GM12878 (cell line): Measurements from ENCODE around the gene PKP2. TPM values are rescaled to one million over a fixed set of nuclear protein-coding genes. Genes with fewer than 3 reads are reported as not detected.

Experiments used
- ATAC-seq: fragments of 200-7000 bp; cut with Tn5 transposase; 3 replicates; pipeline ENCODE4 v1.9.1; 2020; ENCODE audit warnings: mild to moderate bottlenecking, moderate library complexity
- BruUV-seq: library from RNA; stranded (reverse); fragments of 400-500 nt; replicated peaks from 2 replicates; lab custom pipeline; 2021; lab: Mats Ljungman, UMichigan
- CTCF ChIA-PET: fragments of 300-600 bp; sonication (Branson Sonifier 250); formaldehyde crosslinking; extraction: SDS; loops from one replicate; lab custom pipeline; 2021; ENCODE audit warnings: inconsistent platforms; lab: Yijun Ruan, JAX
- POLR2A ChIA-PET: fragments of 350-600 bp; formaldehyde crosslinking; extraction: SDS; loops from one replicate; lab custom pipeline; 2021; ENCODE audit warnings: inconsistent platforms; lab: Charles Lee
- RAD21 ChIA-PET: fragments of 300-600 bp; sonication (Branson Sonifier 250); formaldehyde crosslinking; loops from one replicate; lab custom pipeline; 2023; ENCODE audit warnings: antibody characterized with exemption; ENCODE audit not compliant: unreplicated experiment; lab: Charles Lee
- SMC1A ChIA-PET: fragments of 300-600 bp; sonication (Branson Sonifier 250); formaldehyde crosslinking; loops from one replicate; lab custom pipeline; 2023; ENCODE audit not compliant: unreplicated experiment, uncharacterized antibody; lab: Charles Lee
- DNase-seq: peaks from one replicate; pipeline ENCODE4 v3.0.0-alpha.2; 2011; ENCODE audit warnings: low read depth, low spot score
- FAIRE-seq: peaks from 3 replicates; lab custom pipeline; 2011; peaks lifted over from hg19 to GRCh38; lab: Jason Lieb, UNC
- H2AFZ ChIP-seq: 2 replicates; pipeline ENCODE4 v1.6.0; 2011; ENCODE audit warnings: low read depth, low read length, control low read depth; ENCODE audit not compliant: control insufficient read depth
- H3K27ac ChIP-seq: 2 replicates; pipeline ENCODE4 v1.5.1; 2011; ENCODE audit warnings: control low read depth; ENCODE audit not compliant: control insufficient read depth, insufficient read depth
- H3K27me3 ChIP-seq, 2 experiments: replicated peaks in 1 of 2; 2 replicates each; pipeline versions ENCODE4 v1.6.0 to v1.6.1; 2011; ENCODE audit warnings: low read length in 1 of 2; ENCODE audit not compliant: control insufficient read depth in 2 of 2, insufficient read depth in 2 of 2
- H3K36me3 ChIP-seq, 2 experiments: 2 replicates each; pipeline ENCODE4 v1.5.1; 2011; ENCODE audit warnings: low read length in 1 of 2; ENCODE audit not compliant: control insufficient read depth in 2 of 2, insufficient read depth in 2 of 2
- H3K4me1 ChIP-seq: 2 replicates; pipeline ENCODE4 v1.6.1; 2011; ENCODE audit warnings: mild to moderate bottlenecking, low read length, moderate library complexity, mixed read lengths; ENCODE audit not compliant: control insufficient read depth, insufficient read depth
- H3K4me2 ChIP-seq: 2 replicates; pipeline ENCODE4 v1.6.0; 2011; ENCODE audit warnings: control low read depth; ENCODE audit not compliant: control insufficient read depth, insufficient read depth
- H3K4me3 ChIP-seq: fragments of 200-600 bp; sonication (generic); 2 replicates; pipeline ENCODE4 v1.5.1; 2016
- H3K79me2 ChIP-seq: 2 replicates; pipeline ENCODE4 v1.6.0; 2011; ENCODE audit warnings: low read length; ENCODE audit not compliant: control insufficient read depth, insufficient read depth
- H3K9ac ChIP-seq: 2 replicates; pipeline ENCODE4 v1.8.0; 2011; ENCODE audit warnings: low read length, control low read depth, mixed read lengths; ENCODE audit not compliant: control insufficient read depth, insufficient read depth
- H3K9me3 ChIP-seq: replicated peaks from 3 replicates; pipeline ENCODE4 v1.5.1; 2011; ENCODE audit warnings: mild to moderate bottlenecking, low read length; ENCODE audit not compliant: control insufficient read depth, insufficient read depth
- H4K20me1 ChIP-seq: 2 replicates; pipeline ENCODE4 v1.6.0; 2011; ENCODE audit not compliant: control insufficient read depth, insufficient read depth
- BHLHE40 ChIP-seq, 2 experiments: fragments of 450-650 bp in 1 of 2; IDR thresholded peaks; 2 replicates each; pipeline ENCODE4 v1.6.1; 2011 to 2017; ENCODE audit warnings: low read depth in 2 of 2, borderline replicate concordance in 1 of 2, improper control_type of control experiment in 1 of 2, low read length in 1 of 2, mild to moderate bottlenecking in 1 of 2
- CHD1 ChIP-seq: IDR thresholded peaks from 2 replicates; pipeline ENCODE4 v1.6.1; 2012; ENCODE audit warnings: low read depth, low read length, improper control_type of control experiment
- CREB1 ChIP-seq: IDR thresholded peaks from 2 replicates; pipeline ENCODE4 v1.6.1; 2012; ENCODE audit warnings: low read depth, mild to moderate bottlenecking, inconsistent platforms
- CREM ChIP-seq: IDR thresholded peaks from 2 replicates; pipeline ENCODE4 v1.6.1; 2014; ENCODE audit warnings: antibody characterized with exemption, low read depth
- EP300 ChIP-seq, 2 experiments: fragments of 150-350 bp in 1 of 2; IDR thresholded peaks; 2 replicates each; pipeline ENCODE4 v1.6.1; 2011 to 2012; ENCODE audit warnings: low read depth in 2 of 2, low read length in 2 of 2, borderline replicate concordance in 1 of 2, improper control_type of control experiment in 1 of 2, inconsistent platforms in 1 of 2; ENCODE audit not compliant: control insufficient read depth in 1 of 2
- MEF2B ChIP-seq: fragments of 450-650 bp; IDR thresholded peaks from 2 replicates; pipeline ENCODE4 v1.6.1; 2018; ENCODE audit warnings: mild to moderate bottlenecking, moderate library complexity; ENCODE audit not compliant: partially characterized antibody, poor library complexity, severe bottlenecking
- NFXL1 ChIP-seq: fragments of 450-650 bp; IDR thresholded peaks from 2 replicates; pipeline ENCODE4 v1.6.1; 2017; ENCODE audit warnings: antibody characterized with exemption, mild to moderate bottlenecking, borderline replicate concordance
- POLR2AphosphoS2 ChIP-seq: IDR thresholded peaks from 2 replicates; pipeline ENCODE4 v1.6.1; 2011; ENCODE audit warnings: low read depth, mild to moderate bottlenecking, low read length, improper control_type of control experiment, moderate library complexity
- SIX5 ChIP-seq: IDR thresholded peaks from 2 replicates; pipeline ENCODE4 v1.6.1; 2011; ENCODE audit warnings: mild to moderate bottlenecking, low read depth, low read length, moderate library complexity; ENCODE audit not compliant: severe bottlenecking
- WGBS: methylation state at CpG from one replicate; pipeline ENCODE4 v1.1.6; 2016; ENCODE audit warnings: low lambda C conversion rate; ENCODE audit not compliant: insufficient replicate concordance, insufficient coverage; ENCODE audit errors: missing lambda C conversion rate; 5-methylcytosine and 5-hydroxymethylcytosine counted together
- in situ Hi-C: fragments of 300-500 bp; cut with MboI; formaldehyde crosslinking; loops from 9 replicates; pipeline ENCODE4 v1.14.3; 2018; ENCODE audit warnings: mixed read lengths
- intact Hi-C: fragments of 100-400 bp; cut with micrococcal nuclease; formaldehyde crosslinking; loops from one replicate; pipeline ENCODE4 v1.14.2; 2022; ENCODE audit not compliant: unreplicated experiment
- polyA plus RNA-seq, 11 experiments: library from polyadenylated mRNA; depleted of rRNA in 4 of 11; unstranded in 6 of 11; stranded (reverse) in 5 of 11; fragments of >200 nt; fragmentation: Nextera tagmentation in 4 of 11; fragmentation: Illumina TruSeq in 1 of 11; extraction: Ambion mirVana in 4 of 11; extraction: Trizol in 1 of 11; gene quantifications; 1 replicate in 1 of 11; 2 replicates in 10 of 11; pipeline versions ENCODE4 v1.2.1 to v1.2.3, GENCODE V29; 2011 to 2016; ENCODE audit warnings: inconsistent platforms in 2 of 11, missing spikeins in 2 of 11, low read depth in 1 of 11
- total RNA-seq, 4 experiments: library from RNA; depleted of rRNA in 3 of 4; stranded (reverse); fragments of >200 nt in 3 of 4; fragmentation: Illumina TruSeq in 1 of 4; extraction: Trizol in 1 of 4; gene quantifications; 2 replicates each; pipeline versions ENCODE4 v1.2.1 to v1.2.3, GENCODE V29; 2013 to 2021
- TF ChIP-seq, protein P1 (sequence below): IDR thresholded peaks from 2 replicates; pipeline ENCODE4 v1.6.1; 2011; ENCODE audit warnings: low read depth, mild to moderate bottlenecking, low read length, moderate library complexity, borderline replicate concordance; ENCODE audit errors: extremely low read depth

Gene PKP2
- total and polyA plus RNA-seq, 10 of the 15 experiments (the other 5 are each of a cell fraction or from before 2014, with no cell fraction given): 0.02 to 4.1 (median 0.07) TPM; not detected in 4

DNA sequence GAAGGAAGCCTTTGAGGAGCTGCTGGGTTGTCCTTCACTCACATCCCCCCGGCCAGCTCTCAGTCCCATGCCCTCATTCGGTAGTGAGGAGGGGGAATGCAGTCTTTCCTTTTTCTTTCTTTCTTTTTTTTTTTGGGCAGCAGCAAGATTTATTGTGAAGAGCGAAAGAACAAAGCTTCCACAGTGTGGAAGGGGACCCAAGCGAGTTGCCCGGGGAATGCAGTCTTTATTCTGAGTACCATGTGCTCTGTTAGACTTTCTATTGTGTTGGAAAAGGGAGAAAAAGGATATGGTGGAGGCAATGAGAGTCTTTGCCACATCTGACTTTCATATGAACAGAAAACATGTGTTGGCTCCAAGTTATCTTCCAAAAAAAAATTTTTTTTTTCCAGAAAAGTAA is 111.0 kb downstream of the PKP2 start:
- H3K79me2 ChIP-seq: no peaks in the 10 kb centered on the region
- H3K27me3 ChIP-seq: no peaks in the 10 kb centered on the region
- no TSS peak for BruUV-seq
- no peak for DNase-seq
- intact Hi-C loops: no loop called here
- ChIA-PET SMC1A (interaction anchor here (0.6 kb wide), 1 partner anchor 838 kb away, joined by 3 read pairs; no protein-coding TSS in a partner anchor), RAD21 (no interaction called here), CTCF (interaction anchor here (0.6 to 1.0 kb wide), 4 partner anchors 19 to 425 kb away, joined by 3 to 4 read pairs (median 4); no protein-coding TSS in a partner anchor), POLR2A (no interaction called here)
- no peak overlapping the region for H3K4me2 ChIP-seq
- no peaks in the 10 kb centered on the region for H3K36me3 ChIP-seq
- no peak for TF ChIP-seq POLR2AphosphoS2
- no peak overlapping the region for H3K4me3 ChIP-seq
- no peaks in the 10 kb centered on the region for H3K4me1 ChIP-seq
- no peak overlapping the region for H3K27ac ChIP-seq
- no peaks in the 10 kb centered on the region for H3K9me3 ChIP-seq
- no peak for FAIRE-seq
- WGBS: 28% methylated on average over 5 of the region's 5 CpGs
- no peak for ATAC-seq
- no peak overlapping the region for H2AFZ ChIP-seq
- in situ Hi-C loops: no loop called here
- no peaks in the 10 kb centered on the region for H4K20me1 ChIP-seq
- H3K9ac ChIP-seq: no peak overlapping the region

DNA sequence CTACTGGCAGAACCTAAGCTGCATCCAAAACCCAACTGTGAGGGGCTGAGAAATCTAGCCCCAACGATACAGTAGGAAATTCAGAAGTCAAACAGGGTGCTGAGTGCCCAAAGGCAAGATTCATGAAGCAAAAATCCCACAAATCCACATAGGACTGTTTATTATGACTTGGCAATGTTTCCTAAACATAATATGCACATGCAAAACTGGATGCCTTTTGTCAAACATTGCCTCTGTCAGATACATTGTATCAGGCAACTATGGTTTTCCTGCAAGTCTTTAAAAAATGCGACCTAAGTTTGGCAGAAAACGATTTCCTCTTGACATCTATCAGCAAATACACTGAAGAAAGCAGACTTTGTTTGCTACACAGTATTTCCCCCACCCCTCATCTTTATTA is 113.5 kb downstream of the PKP2 start:
- no peak for ATAC-seq
- ChIA-PET CTCF (interaction anchor here (0.6 kb wide), 1 partner anchor 1666 kb away, joined by 3 read pairs; no protein-coding TSS in a partner anchor), SMC1A (interaction anchor here (1.4 kb wide), 1 partner anchor 27 kb away, joined by 3 read pairs; the partner anchor contains the start of gene YARS2), POLR2A (no interaction called here), RAD21 (no interaction called here)
- Histone ChIP-seq H4K20me1 (no peaks in the 10 kb centered on the region), H3K27me3 (no peaks in the 10 kb centered on the region), H3K79me2 (no peaks in the 10 kb centered on the region), H3K27ac (no peak overlapping the region), H3K4me3 (no peak overlapping the region), H3K36me3 (no peaks in the 10 kb centered on the region), H3K4me2 (no peak overlapping the region), H2AFZ (no peak overlapping the region), H3K9me3 (no peaks in the 10 kb centered on the region), H3K4me1 (no peaks in the 10 kb centered on the region), H3K9ac (no peak overlapping the region)
- no TSS peak for BruUV-seq
- in situ Hi-C loops (no loop called here), intact Hi-C loops (no loop called here)
- no peak for TF ChIP-seq EP300 (IDR thresholded peaks at IDR 0.05; ENCODE audit: borderline replicate concordance in 1 of 2, control insufficient read depth in 1 of 2, low read depth in 2 of 2, low read length in 2 of 2)
- TF ChIP-seq CREM: no peak
- no peak for TF ChIP-seq NFXL1
- no peak for TF ChIP-seq BHLHE40 (IDR thresholded peaks at IDR 0.05; ENCODE audit: borderline replicate concordance in 1 of 2, low read depth in 2 of 2, low read length in 1 of 2)
- TF ChIP-seq SIX5: no peak
- TF ChIP-seq CREB1: no peak
- TF ChIP-seq CHD1: no peak
- TF ChIP-seq MEF2B: no peak
- TF ChIP-seq, protein P1, sequence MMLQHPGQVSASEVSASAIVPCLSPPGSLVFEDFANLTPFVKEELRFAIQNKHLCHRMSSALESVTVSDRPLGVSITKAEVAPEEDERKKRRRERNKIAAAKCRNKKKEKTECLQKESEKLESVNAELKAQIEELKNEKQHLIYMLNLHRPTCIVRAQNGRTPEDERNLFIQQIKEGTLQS: no peak
- FAIRE-seq: no peak
- WGBS: 28% methylated on average over 3 of the region's 3 CpGs
- no peak for DNase-seq
